HG03060 (cell line): ENCODE data around the gene UMAD1.
"Not testable (repeated sequence)": the region's sequence is repeated elsewhere in the genome, so short reads cannot be mapped to it uniquely, and the experiment has no call there.

ENCODE experiments used
- ATAC-seq: cut with Tn5 transposase; IDR thresholded peaks from one replicate; pipeline ENCODE4 v1.9.1; 2021; ENCODE audit warnings: low read depth, moderate number of reproducible peaks; ENCODE audit not compliant: unreplicated experiment

The UMAD1 gene

DNA sequence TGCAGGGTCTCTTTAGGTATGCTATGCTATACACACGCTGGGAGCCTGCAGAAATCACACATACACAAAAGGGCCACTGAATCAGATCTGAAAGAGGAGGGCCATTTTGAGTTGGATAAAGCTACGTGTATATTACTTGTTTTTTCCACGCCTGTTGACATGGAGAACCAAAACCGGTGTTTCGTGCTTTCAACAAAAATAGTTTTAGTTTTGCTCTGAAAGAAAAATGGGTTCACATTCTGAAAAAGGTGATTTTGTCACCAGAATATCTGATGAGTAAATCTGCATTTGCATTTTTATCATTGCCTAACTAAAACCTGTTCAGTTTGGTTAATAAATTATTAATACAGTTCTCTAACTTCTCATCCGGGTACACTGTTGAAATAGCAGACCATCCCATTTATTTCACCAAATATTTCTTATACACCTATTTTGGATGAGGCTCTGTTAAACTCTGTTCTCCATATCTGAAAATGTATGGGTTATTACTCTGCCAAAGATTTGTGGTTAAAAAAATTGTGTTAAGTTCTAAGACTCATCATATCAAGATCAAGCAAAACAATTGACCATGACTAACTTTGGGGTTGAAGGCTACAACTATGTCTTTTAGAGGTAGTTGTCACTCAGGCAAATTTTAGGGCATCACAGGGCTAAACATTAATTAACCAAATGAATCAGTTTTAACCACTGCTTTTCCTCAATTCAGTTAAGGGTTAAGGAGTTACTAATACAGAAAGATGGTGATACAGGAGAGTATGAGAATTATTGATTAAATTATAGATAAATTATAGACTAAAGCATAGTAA is 179.1 kb downstream of the UMAD1 start:
- ATAC-seq = peak; percentile 41

DNA sequence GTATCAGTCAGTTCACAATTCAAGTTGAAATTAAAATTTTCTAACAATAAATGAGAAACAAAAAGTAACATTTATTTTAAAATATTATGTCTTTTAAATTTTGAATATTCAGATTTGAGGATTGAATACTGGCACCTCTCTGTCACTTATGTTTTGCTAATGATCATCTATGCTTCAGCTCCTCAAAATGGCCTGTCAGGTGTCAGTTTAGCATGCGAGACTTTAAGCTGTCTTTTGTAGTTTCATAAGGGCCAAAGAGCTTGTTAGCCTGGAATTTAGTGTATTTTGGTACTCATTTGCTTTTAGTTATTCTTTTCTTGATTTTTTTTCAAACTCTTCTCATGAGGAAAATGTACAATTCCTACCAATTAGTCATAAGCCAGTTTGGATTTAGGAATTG is 179.9 kb downstream of the UMAD1 start:
- ATAC-seq = no peak

DNA sequence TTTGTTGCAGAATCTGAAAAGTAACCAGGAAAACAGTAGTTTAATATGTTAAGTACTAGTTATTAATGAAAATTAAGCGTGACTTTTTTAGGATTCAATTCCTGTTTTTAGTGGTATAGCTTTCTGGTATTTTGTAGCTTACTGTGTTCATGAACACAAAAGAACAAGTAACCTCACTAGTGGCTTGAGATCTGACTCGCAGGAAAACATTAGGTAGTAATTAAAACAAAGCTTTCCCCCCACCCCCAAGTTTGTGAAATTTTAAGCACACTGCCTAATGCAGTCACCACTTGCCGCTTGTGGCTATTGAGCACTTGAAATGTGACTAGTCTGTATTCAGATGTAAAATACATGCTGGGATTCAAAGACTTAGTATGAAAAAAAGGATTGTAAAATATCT is 180.4 kb downstream of the UMAD1 start:
- ATAC-seq = no peak

DNA sequence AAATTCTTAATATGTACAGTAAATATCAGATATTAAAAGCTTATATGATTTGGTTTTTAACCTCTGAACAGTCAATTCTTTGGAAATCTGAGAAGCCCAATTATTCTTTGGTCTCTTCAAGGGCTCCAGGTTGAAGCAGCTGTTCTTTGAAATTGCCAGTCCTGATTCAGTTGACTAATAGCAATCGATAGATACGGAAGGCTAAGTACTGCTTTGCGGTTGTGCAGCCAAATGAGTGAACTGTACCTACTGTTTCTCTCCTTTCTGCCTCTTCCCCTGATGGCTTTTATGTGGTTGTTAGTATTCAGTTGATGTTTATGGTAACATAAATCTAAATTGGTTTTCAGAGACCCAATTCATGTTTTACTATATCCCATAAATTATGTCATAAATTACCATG is 181.0 kb downstream of the UMAD1 start:
- no peak for ATAC-seq

DNA sequence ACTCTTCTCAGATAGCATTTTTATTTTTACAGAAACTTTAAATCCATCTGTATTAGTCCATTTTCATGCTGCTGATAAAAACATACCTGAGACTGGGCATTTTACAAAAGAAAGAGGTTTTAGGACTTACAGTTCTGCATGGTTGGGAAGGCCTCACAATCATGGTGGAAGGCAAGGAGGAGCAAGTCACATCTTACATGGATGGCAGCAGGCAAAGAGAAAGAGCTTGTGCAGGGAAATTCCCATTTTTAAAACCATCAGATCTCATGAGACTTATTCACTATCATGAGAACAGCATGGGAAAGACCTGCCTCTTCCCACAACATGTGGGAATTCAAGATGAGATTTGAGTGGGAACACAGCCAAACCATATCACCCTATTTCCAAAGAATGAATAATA is 184.7 kb downstream of the UMAD1 start:
- not testable (repeated sequence) for ATAC-seq

DNA sequence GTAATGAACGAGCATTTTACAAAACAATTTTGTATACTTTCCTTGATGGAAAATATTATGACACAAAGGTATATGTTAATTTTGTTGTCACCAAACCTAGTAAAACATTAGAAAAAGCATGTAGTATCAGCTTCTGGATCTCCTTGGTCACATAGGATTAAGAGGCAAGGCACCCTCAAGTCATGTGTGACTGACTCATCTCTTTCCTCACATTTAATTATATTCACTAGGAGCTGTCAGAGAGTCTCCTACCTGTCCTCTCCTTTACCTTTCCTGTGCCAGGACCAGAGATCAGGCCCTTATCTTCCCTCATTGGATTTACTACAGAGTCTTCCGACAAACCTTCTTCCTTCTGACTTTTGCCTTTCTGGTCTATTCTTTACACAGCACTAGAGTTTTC is 189.1 kb downstream of the UMAD1 start:
- ATAC-seq = no peak

DNA sequence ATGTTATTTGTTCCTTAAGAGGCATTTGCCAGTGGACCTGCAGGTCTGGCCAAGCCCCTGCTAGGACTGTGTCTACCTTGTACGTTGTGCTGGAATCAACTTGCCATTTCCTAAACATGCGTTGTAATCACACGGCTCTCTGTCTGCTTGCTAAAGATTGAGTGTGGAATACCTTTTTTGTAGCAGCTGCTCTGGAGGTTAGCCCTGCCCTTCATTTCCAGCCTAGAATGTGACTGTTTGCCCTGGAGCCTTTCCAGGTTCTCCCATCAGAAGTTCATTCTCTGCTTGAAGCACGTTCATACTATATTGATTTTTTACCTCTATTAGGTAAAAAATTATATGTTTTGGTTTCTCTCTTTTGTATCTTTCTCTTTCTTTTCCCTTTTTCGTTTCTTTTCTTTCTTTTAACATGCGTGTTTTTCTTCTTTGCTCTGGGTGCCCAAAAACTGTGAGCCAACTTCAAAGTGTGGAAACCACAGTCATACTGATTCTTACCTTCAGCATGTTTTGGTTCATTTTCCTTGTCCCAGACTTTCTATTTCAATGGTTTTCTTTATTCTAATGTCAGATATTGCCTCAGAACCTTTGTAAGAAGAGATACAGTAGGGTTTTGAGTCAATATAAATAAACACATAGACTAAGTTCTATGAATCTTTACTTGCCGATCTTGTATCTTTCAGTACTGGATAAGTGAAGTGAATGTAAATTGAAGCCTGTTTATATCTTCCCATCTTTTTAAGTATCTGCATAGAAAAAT is 189.7 kb downstream of the UMAD1 start:
- no peak for ATAC-seq

DNA sequence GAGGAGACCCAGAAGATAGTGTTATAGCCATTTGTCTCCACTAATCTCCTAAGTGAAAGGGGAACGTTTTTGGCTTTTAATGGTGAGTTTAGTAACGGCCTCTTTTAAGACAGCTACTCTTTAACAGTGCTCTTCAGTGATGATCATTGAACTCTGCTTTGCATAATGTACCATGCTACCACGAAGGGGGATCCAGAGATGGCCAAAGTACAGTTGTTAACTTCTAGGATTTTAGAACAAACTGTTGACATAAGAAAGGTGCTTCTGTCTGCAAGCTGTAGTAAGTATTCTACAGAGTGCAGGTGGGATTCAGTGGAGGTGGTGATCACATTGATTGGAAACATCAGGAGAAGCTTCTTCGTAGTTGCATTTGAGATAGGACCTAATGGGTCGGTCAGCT is 192.0 kb downstream of the UMAD1 start:
- ATAC-seq = no peak

DNA sequence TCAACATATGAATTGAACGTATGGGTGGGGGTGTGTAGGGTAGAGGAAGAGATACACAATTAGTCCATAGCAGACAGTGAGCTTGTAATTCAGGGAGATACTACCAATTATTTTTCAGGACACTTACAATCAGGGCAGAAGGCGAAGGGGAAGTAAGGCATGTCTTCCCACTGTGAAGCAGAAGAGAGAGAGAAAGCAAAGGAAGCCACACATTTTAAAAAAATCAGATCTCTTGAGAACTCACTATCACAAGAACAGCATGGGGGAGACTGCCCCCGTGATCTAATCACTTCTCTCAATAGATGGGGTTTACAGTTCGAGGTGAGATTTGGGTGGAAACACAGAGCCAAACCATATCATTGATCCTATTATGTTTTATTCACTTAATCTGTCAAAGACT is 194.2 kb downstream of the UMAD1 start:
- no peak for ATAC-seq

DNA sequence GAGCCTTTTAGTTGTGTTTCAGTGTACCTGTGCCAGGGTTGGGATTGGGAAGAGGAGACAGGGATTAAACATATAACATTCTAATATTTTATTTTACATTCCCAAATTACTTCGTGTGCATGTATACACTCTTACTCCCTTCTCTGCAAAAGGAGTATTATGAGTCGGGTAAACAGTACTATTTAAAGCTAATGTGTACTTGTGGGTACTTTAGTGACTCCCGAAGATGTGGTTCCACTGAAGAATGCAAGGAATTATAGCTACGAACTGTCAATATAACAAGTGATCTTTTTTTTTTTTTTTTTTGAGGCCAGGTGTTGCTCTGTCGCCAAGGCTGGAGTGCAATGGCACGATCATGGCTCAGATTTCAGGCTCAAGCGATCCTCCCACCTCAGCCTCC is 200.5 kb downstream of the UMAD1 start:
- ATAC-seq = no peak

DNA sequence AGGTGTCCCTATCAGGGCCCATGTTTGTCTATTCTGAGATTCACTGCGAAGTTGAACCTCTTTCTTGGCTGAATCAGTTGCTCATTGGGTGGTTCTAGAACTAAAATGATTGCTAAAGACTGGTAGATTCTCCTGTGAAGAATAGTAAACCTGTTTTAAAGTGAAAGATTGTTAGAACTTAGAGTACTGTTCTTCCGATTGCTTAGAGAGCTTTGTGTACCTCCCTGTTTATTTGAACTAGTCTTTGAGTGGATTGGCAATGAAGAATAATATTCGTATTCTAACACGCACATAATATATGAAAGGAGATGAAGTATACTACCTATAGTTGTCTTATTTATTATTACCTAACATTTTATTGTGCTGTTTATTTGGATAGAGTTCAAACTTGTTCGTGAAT is 202.7 kb downstream of the UMAD1 start:
- ATAC-seq = no peak

DNA sequence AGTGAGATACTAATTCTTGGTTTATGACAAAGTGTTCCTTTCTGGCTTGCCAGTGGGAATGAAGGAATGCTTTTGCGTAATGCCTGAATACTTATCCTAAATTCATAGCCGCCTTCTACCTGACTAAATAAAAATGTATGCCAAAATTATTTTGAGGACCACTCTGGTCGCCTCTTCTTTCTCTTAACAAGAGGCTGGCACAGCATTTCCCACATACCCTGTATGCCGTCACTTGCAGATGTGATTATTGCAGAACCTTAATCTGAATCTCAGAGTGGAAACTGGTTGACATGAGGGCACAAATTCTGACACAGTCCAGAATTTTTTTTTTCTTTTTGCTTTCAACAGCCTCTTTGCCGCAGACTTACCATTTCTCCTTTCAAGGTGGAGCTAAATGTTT is 203.4 kb downstream of the UMAD1 start:
- no peak for ATAC-seq

DNA sequence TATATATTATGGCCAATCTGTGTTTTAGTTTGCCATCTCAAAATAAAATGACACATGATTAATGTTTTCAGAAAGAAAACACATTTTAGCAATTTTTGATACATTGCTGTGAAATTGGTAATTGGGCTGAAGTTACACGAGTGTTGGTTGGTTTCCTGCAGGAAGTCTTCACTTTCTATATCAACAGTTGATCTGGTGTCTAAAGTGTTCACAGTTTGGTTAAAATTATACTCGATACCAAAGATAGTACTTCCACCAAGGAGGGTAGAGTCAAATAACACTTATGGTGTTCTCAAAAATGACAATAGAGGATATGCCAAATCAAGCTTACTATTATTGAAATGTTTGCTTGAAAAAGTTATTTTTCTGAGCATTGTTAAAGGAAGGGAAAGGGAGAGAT is 207.7 kb downstream of the UMAD1 start:
- no peak for ATAC-seq

DNA sequence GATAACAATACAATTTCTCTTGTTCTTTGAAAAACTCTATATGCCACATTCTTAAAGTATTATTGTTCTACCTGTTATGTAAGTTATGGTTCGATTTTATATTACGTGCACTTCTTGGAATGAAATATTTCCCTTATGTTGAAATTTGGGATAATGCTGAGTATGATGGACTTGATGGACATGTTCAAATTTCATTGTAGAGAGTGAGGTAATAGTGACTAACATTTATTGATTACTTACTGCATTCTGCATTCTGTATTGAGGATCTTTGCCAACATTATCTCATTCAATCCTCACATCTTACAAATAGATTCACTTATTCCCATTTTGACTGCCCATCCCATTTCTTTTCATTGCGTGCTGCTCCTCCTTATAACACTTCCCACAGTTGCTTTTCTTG is 208.3 kb downstream of the UMAD1 start:
- no peak for ATAC-seq

DNA sequence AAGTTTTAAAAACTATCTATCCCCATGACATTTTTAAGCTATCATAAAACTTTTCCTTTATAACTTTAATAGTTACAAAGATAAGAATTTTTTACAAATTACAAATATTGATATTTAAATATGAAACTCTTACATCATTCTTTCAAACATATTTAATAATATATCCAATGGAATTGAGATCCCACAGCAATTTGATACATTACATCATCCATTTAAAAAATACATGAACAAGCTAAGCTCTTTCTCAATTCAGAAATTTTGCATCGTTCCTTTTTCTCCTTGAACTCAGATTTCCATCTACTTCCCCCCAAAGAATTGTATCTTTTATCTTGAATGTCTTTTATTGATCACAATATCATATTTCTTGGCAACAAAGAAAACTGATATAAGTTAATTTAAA is 209.6 kb downstream of the UMAD1 start:
- no peak for ATAC-seq

DNA sequence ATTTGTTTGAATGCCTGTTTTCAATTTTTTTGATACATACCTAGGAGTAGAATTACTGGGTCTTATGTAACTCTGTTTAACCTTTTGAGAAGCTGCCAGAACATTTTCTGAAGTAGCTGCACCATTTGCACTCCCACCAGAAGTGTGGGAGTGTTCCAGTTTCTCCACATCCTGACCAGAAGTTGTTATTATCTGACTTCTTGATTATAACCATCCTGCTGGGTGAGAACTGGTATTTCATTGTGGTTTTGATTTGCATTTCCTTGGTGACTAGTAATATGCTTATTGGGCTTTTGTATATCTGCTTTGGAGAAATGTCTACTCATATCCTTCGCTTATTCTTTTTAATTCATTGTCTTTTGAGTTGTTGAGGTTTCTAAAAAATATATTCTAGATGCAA is 210.8 kb downstream of the UMAD1 start:
- ATAC-seq = no peak

DNA sequence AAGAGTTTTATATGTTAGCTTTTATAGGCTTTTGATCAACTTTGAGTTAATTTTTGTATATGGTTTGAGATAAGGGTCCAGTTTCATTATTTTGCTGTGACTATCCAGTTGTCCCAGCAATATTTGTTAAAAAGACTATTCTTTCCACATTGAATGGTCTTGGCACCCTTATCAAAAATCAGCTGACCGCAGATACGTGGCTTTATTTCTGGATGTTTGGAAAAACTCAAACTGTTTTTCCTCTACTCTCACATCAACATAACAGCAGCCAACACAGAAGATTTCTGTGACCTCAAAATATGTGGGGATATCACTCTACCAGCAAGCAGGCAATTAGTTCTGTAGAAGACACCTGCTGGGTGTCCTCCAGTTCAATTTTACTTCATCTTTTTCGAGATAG is 211.4 kb downstream of the UMAD1 start:
- ATAC-seq = no peak

DNA sequence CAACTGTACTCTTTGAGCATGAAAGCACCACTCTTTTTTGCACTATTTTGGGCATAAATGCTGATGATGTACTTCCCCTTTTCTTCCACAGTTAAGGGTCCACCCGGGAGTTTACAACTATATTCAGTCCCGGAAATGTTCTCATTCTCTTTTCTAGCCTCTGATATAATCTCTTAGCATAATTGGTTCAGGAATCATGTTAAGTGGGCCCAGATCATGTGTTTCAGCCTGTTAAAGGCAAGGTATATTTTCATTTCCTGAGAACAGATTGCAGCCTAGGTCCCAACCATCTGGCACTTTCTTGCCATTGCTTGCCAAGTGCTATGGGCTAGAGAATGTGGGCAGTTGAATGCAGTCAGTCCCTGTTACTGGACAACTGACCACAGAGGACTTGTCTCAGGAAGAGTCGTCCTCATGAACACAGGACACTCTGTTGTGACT is 216.6 kb downstream of the UMAD1 start:
- ATAC-seq = no peak

DNA sequence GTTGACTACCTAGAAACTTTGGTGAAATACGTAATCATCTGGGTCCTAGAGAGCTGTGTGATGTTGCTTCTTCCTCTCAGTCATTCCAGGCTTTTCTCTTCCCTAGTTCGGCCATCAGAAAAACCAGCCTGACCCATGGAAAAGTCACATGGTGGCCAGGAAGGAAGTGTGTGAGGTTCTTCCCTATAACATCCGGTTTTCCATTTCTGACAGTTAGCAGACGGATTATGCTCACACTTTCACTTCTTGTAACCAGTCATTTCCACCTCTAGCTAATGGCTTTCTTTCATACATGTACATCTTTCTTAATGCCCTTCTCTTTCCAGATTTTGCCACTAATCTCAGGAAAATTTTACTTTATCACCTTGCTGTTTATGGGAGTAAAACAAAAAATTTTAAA is 218.0 kb downstream of the UMAD1 start:
- no peak for ATAC-seq

DNA sequence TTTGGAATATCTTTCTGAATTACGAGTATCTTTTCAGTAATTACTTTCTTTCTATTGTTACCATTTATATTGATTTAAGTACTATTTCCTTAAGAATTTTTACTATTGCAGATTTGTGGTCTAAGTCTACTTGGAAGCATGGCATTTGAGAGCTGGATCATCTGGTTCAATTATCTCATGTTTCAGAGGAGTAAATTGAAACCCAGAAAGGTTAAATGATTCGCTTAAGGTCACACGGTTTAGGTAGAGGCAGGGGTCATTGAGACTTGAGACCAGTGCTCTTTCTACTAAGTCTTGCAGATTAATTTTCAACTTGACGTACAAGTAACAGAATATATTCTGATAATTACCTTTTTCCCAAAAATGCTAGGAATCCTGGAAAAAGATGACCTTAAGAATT is 218.9 kb downstream of the UMAD1 start:
- ATAC-seq = no peak

DNA sequence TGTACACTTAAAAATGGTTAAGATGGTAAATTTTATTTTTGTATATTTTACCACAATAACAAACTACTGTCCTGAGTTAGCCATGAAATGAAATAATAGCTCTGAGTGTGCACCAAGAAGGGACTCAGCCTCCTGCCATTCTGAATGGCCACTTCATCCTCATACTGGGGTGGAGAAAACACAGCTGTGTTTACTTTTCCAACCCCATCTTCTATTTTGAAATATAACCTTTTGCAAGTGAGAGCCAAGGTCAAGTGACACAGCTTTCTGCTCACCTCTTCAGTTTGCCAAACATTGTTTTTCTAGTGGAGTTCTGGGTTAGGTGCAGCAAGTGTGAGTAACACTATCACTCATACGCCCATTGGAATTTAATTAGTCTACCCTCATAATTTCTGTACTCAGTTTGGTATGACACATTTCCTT is 220.7 kb downstream of the UMAD1 start:
- no peak for ATAC-seq

DNA sequence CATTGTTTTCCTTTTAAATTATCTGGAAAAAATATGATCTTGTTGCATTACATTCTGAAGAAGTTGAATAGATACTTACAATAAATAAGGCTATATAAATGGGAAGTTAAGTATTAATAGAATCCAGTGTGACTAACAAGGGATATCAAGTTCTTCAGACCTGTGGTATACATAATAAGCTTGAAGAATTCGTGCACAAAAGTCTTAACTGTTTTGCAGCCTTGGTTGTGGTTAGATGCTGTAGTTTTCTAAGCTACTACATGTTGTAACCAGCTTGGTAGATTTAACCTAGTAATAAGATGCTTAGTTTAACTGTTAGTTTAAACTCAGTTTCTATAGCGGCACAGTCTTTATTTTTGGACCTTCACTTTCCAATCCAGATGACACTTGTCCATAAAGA is 221.8 kb downstream of the UMAD1 start:
- ATAC-seq = no peak
